Calu3 (cell line): ENCODE results near the gene OR6C3. TPM values are rescaled to one million over a fixed set of nuclear protein-coding genes. Genes with fewer than 3 reads are reported as not detected.

Experiments used
- Bru-seq: library from RNA; stranded (reverse); fragments of 400-500 nt; gene quantifications from one replicate; lab custom pipeline; 2021; lab: Mats Ljungman, UMichigan
- BruChase-seq, 2 experiments: library from RNA; stranded (reverse); fragments of 400-500 nt; gene quantifications; one replicate each; lab custom pipeline; 2021; lab: Mats Ljungman, UMichigan
- BruUV-seq: library from RNA; stranded (reverse); fragments of 400-500 nt; replicated peaks from 2 replicates; lab custom pipeline; 2021; lab: Mats Ljungman, UMichigan
- CTCF ChIA-PET: fragments of 300-600 bp; sonication (Branson Sonifier 250); formaldehyde crosslinking; loops from one replicate; lab custom pipeline; 2022; ENCODE audit warnings: antibody characterized with exemption; lab: Charles Lee
- DNase-seq: peaks from one replicate; pipeline ENCODE4 v3.0.0; 2022
- H3K27ac Mint-ChIP-seq: one replicate; pipeline ENCODE4 v1.8.0; 2022; ENCODE audit warnings: mixed read lengths; ENCODE audit not compliant: unreplicated experiment
- H3K27me3 Mint-ChIP-seq: one replicate; pipeline ENCODE4 v1.8.0; 2022; ENCODE audit warnings: mixed read lengths; ENCODE audit not compliant: unreplicated experiment
- H3K36me3 Mint-ChIP-seq: one replicate; pipeline ENCODE4 v1.8.0; 2022; ENCODE audit warnings: mild to moderate bottlenecking, moderate library complexity, mixed read lengths; ENCODE audit not compliant: insufficient read depth, unreplicated experiment
- H3K4me1 Mint-ChIP-seq: one replicate; pipeline ENCODE4 v1.8.0; 2022; ENCODE audit warnings: mild to moderate bottlenecking, low read depth, mixed read lengths; ENCODE audit not compliant: unreplicated experiment
- H3K4me3 Mint-ChIP-seq: one replicate; pipeline ENCODE4 v1.8.0; 2022; ENCODE audit warnings: mild to moderate bottlenecking, low read depth, moderate library complexity, mixed read lengths; ENCODE audit not compliant: unreplicated experiment
- H3K9me3 Mint-ChIP-seq: one replicate; pipeline ENCODE4 v1.8.0; 2022; ENCODE audit warnings: low read depth, mixed read lengths; ENCODE audit not compliant: unreplicated experiment
- CTCF ChIP-seq: fragments of 200-600 bp; IDR thresholded peaks from one replicate; pipeline ENCODE4 v1.8.0; 2022; ENCODE audit warnings: antibody characterized with exemption; ENCODE audit not compliant: unreplicated experiment
- intact Hi-C: fragments of 100-400 bp; cut with micrococcal nuclease; formaldehyde crosslinking; loops from one replicate; pipeline ENCODE4 v1.10.0; 2022; ENCODE audit not compliant: unreplicated experiment
- long read RNA-seq: library from polyadenylated mRNA; stranded (forward); transcript quantifications from one replicate; pipeline ENCODE4 v2.0.0, GENCODE V29; 2022
- total RNA-seq: library from RNA; stranded (reverse); gene quantifications from 2 replicates; pipeline ENCODE4 v1.2.3, GENCODE V29; 2022

OR6C3 gene
- total RNA-seq: not detected in 2 replicates
- Bru-seq, nascent RNA: not detected
- not detected for BruChase-seq, experiment 1, labeled RNA remaining after a 6-hour chase
- BruChase-seq, experiment 2, labeled RNA remaining after a 2-hour chase: not detected
- long read RNA-seq: 0 reads

GRCh38 chr12:55330446-55330845 is at the start of gene OR6C3:
OR6C3 (plus strand) TSS chr12:55330746; CDS start chr12:55331701, 955 bp downstream.
- BruUV-seq: no TSS peak
- intact Hi-C loops: no loop called here
- Mint-ChIP-seq H3K9me3 (no peaks in the 10 kb centered on the region), H3K36me3 (no peaks in the 10 kb centered on the region), H3K27ac (no peak within 1 kb of the TSS), H3K4me1 (no peaks in the 10 kb centered on the region), H3K27me3 (peaks cover 13% of the 10 kb centered on the region), H3K4me3 (no peak within 1 kb of the TSS)
- CTCF ChIA-PET: no interaction called here
- DNase-seq: no peak
- no peak for TF ChIP-seq CTCF

GRCh38 chr12:55280991-55281390 is 49.6 kb upstream of the OR6C3 start:
- Mint-ChIP-seq H3K4me3 (no peak overlapping the region), H3K4me1 (no peaks in the 10 kb centered on the region), H3K9me3 (no peaks in the 10 kb centered on the region), H3K27ac (no peak overlapping the region), H3K36me3 (no peaks in the 10 kb centered on the region), H3K27me3 (peaks cover 15% of the 10 kb centered on the region)
- no TSS peak for BruUV-seq
- TF ChIP-seq CTCF: no peak
- intact Hi-C loops: no loop called here
- no peak for DNase-seq
- CTCF ChIA-PET: no interaction called here

GRCh38 chr12:55289999-55290398 is 40.5 kb upstream of the OR6C3 start:
- DNase-seq: no peak
- intact Hi-C loops: no loop called here
- TF ChIP-seq CTCF: no peak
- H3K4me1 Mint-ChIP-seq: no peaks in the 10 kb centered on the region
- no TSS peak for BruUV-seq
- H3K27me3 Mint-ChIP-seq: peaks cover 13% of the 10 kb centered on the region
- no peak overlapping the region for H3K4me3 Mint-ChIP-seq
- CTCF ChIA-PET: no interaction called here
- H3K27ac Mint-ChIP-seq: no peak overlapping the region
- no peaks in the 10 kb centered on the region for H3K9me3 Mint-ChIP-seq
- no peaks in the 10 kb centered on the region for H3K36me3 Mint-ChIP-seq

- Mint-ChIP-seq H3K4me3 (no peak within 1 kb of the TSS), H3K4me1 (no peaks in the 10 kb centered on the region), H3K36me3 (no peaks in the 10 kb centered on the region), H3K27ac (no peak within 1 kb of the TSS), H3K27me3 (peaks cover 14% of the 10 kb centered on the region), H3K9me3 (no peaks in the 10 kb centered on the region)
- no TSS peak for BruUV-seq
- no peak for TF ChIP-seq CTCF
- intact Hi-C loops: no loop called here
- CTCF ChIA-PET: interaction anchor here (0.6 kb wide), 1 partner anchor 51 kb away, joined by 3 read pairs; no protein-coding TSS in a partner anchor
- DNase-seq: no peak
Observed at GRCh38 chr12:55296469-55296868, 34.1 kb upstream of the OR6C3 start, which contains the start of gene OR6C6. OR6C6 (minus strand) TSS chr12:55296569; CDS start chr12:55295232, 1,337 bp downstream.
